GM12878 (cell line): Measurements from ENCODE around the gene PLEKHH1. TPM values are rescaled to one million over a fixed set of nuclear protein-coding genes. Genes with fewer than 3 reads are reported as not detected.
A peak's percentile ranks its signal among the peaks of the same experiment; 100 is the strongest.

Source experiments
- BCLAF1 ChIP-seq: fragments of 450-650 bp; IDR thresholded peaks from 2 replicates; pipeline ENCODE4 v1.6.1; 2017; ENCODE audit warnings: antibody characterized with exemption, mild to moderate bottlenecking, moderate library complexity
- CEBPZ ChIP-seq: fragments of 150-350 bp; IDR thresholded peaks from 2 replicates; pipeline ENCODE4 v1.6.1; 2016; ENCODE audit warnings: low read depth, low read length
- CREB1 ChIP-seq: IDR thresholded peaks from 2 replicates; pipeline ENCODE4 v1.6.1; 2012; ENCODE audit warnings: low read depth, mild to moderate bottlenecking, inconsistent platforms
- ETV6 ChIP-seq, 2 experiments: fragments of 450-650 bp in 1 of 2; IDR thresholded peaks in 1 of 2; conservative IDR thresholded peaks in 1 of 2; 2 replicates each; pipeline ENCODE4 v1.6.1; 2014; ENCODE audit warnings: antibody characterized with exemption in 1 of 2, borderline replicate concordance in 1 of 2, low read depth in 1 of 2, mild to moderate bottlenecking in 1 of 2, moderate library complexity in 1 of 2
- EZH2 ChIP-seq: IDR thresholded peaks from 2 replicates; pipeline ENCODE4 v1.6.1; 2012; ENCODE audit warnings: low read depth, mild to moderate bottlenecking, control low read depth, inconsistent platforms, low read length, borderline replicate concordance; ENCODE audit not compliant: control insufficient read depth
- JUNB ChIP-seq: IDR thresholded peaks from 2 replicates; pipeline ENCODE4 v1.6.1; 2016; ENCODE audit warnings: antibody characterized with exemption, mild to moderate bottlenecking
- NR2F1 ChIP-seq: fragments of 450-650 bp; conservative IDR thresholded peaks from 2 replicates; pipeline ENCODE4 v1.6.1; 2017; ENCODE audit warnings: mild to moderate bottlenecking
- PRDM15 ChIP-seq: fragments of 450-650 bp; formaldehyde crosslinking; IDR thresholded peaks from 2 replicates; pipeline ENCODE4 v1.4.0; 2020; ENCODE audit warnings: mild to moderate bottlenecking, moderate library complexity
- RCOR1 ChIP-seq: conservative IDR thresholded peaks from 2 replicates; pipeline ENCODE4 v1.6.1; 2012; ENCODE audit warnings: low read depth, low read length, improper control_type of control experiment
- RELB ChIP-seq: fragments of 450-650 bp; IDR thresholded peaks from 2 replicates; pipeline ENCODE4 v1.6.1; 2017; ENCODE audit warnings: low read depth, mild to moderate bottlenecking, moderate library complexity
- TCF7 ChIP-seq: IDR thresholded peaks from 2 replicates; pipeline ENCODE4 v1.6.1; 2014; ENCODE audit warnings: antibody characterized with exemption, borderline replicate concordance
- ZBED1 ChIP-seq: IDR thresholded peaks from 2 replicates; pipeline ENCODE4 v1.6.1; 2016; ENCODE audit warnings: borderline replicate concordance
- ZNF274 ChIP-seq: IDR thresholded peaks from one replicate; pipeline ENCODE4 v1.8.0; 2011; ENCODE audit not compliant: insufficient read length, insufficient read depth
- polyA plus RNA-seq, 11 experiments: library from polyadenylated mRNA; depleted of rRNA in 4 of 11; unstranded in 6 of 11; stranded (reverse) in 5 of 11; fragments of >200 nt; fragmentation: Nextera tagmentation in 4 of 11; fragmentation: Illumina TruSeq in 1 of 11; extraction: Ambion mirVana in 4 of 11; extraction: Trizol in 1 of 11; gene quantifications; 1 replicate in 1 of 11; 2 replicates in 10 of 11; pipeline versions ENCODE4 v1.2.1 to v1.2.3, GENCODE V29; 2011 to 2016; ENCODE audit warnings: inconsistent platforms in 2 of 11, missing spikeins in 2 of 11, low read depth in 1 of 11
- total RNA-seq, 4 experiments: library from RNA; depleted of rRNA in 3 of 4; stranded (reverse); fragments of >200 nt in 3 of 4; fragmentation: Illumina TruSeq in 1 of 4; extraction: Trizol in 1 of 4; gene quantifications; 2 replicates each; pipeline versions ENCODE4 v1.2.1 to v1.2.3, GENCODE V29; 2013 to 2021

Gene PLEKHH1
- total and polyA plus RNA-seq, 10 of the 15 experiments (the other 5 are each of a cell fraction or from before 2014, with no cell fraction given) = 0.11 to 0.95 (median 0.41) TPM

GRCh38 chr14:67487937-67488893, 44.9 kb upstream of the PLEKHH1 start, which contains the start of gene TMEM229B (continued):
- TF ChIP-seq RELB (peak; percentile 96), JUNB (peak; percentile 84), TCF7 (0 out of 2 replicates have a peak, but pooled peaks have one; percentile 24), EZH2 (peak; percentile 41; the same call in 1 of the 2 replicates), RCOR1 (peak; percentile 78; the same call in 1 of the 2 replicates), CEBPZ (no peak), ZBED1 (peak; percentile 90; the same call in 1 of the 2 replicates), ETV6 (conservative IDR thresholded peaks at IDR 0.05 in 1 of 2, IDR thresholded peaks at IDR 0.05 in 1 of 2; ENCODE audit: borderline replicate concordance in 1 of 2, low read depth in 1 of 2) (peak in 1 of 2 experiments; percentile 83; a peak in 2 of 4 replicates), ZNF274 (no peak), NR2F1 (peak; percentile 94), CREB1 (0 out of 2 replicates have a peak, but pooled peaks have one; percentile 20), PRDM15 (CRISPR knock-in tag) (no peak), BCLAF1 (no peak)
